Measurements from ENCODE around the gene NFIB. TPM values are rescaled to one million over a fixed set of nuclear protein-coding genes. Genes with fewer than 3 reads are reported as not detected.

Gene NFIB
- total and polyA plus RNA-seq, 8 donors = 8.9 to 65.0 (median 45.7) TPM

- FAIRE-seq (no peak), ATAC-seq (no peak), DNase-seq (no peak)
- Histone ChIP-seq H3K27me3 (no peaks in the 10 kb centered on the region), H3K27ac (no peak overlapping the region), H3K4me1 (no peaks in the 10 kb centered on the region), H3K4me3 (no peak overlapping the region), H3K9me3 (no peaks in the 10 kb centered on the region), H3K36me3 (no peaks in the 10 kb centered on the region)
- TF ChIP-seq CTCF (IDR thresholded peaks at IDR 0.05) = no peak
- intact Hi-C loops (cut with DNase I) = no loop called here
- 88 to 94% methylated on average over 2 of the region's 2 CpGs for WGBS, 2 donors
Observed at GRCh38 chr9:14054096-14054495, 259.8 kb downstream of the NFIB start.

- Histone ChIP-seq H3K36me3 (no peaks in the 10 kb centered on the region), H3K27ac (no peak overlapping the region), H3K27me3 (no peaks in the 10 kb centered on the region), H3K9me3 (no peaks in the 10 kb centered on the region), H3K4me3 (no peak overlapping the region), H3K4me1 (no peaks in the 10 kb centered on the region)
- ATAC-seq (no peak), FAIRE-seq (no peak), DNase-seq (no peak)
- no peak for TF ChIP-seq CTCF (IDR thresholded peaks at IDR 0.05)
- intact Hi-C loops (cut with DNase I) = no loop called here
- 59 to 64% methylated on average over 2 of the region's 2 CpGs for WGBS, 2 donors
Observed at GRCh38 chr9:14052359-14052758, 261.6 kb downstream of the NFIB start.

GRCh38 chr9:14051419-14051818 is 262.5 kb downstream of the NFIB start:
- no peak for TF ChIP-seq CTCF (IDR thresholded peaks at IDR 0.05)
- ATAC-seq (no peak), DNase-seq (no peak), FAIRE-seq (no peak)
- H3K27ac ChIP-seq = no peak overlapping the region
- H3K36me3 ChIP-seq = no peaks in the 10 kb centered on the region
- no peaks in the 10 kb centered on the region for H3K9me3 ChIP-seq
- H3K4me3 ChIP-seq = no peak overlapping the region
- no peaks in the 10 kb centered on the region for H3K4me1 ChIP-seq
- intact Hi-C loops (cut with DNase I) = no loop called here
- H3K27me3 ChIP-seq = no peaks in the 10 kb centered on the region

GRCh38 chr9:14043483-14043882 is 270.5 kb downstream of the NFIB start:
- Histone ChIP-seq H3K4me1 (no peaks in the 10 kb centered on the region), H3K4me3 (no peak overlapping the region), H3K27me3 (no peaks in the 10 kb centered on the region), H3K27ac (no peak overlapping the region), H3K36me3 (no peaks in the 10 kb centered on the region), H3K9me3 (no peaks in the 10 kb centered on the region)
- intact Hi-C loops (cut with DNase I) = no loop called here
- WGBS, 2 donors = 81 to 86% methylated on average over 1 of the region's 1 CpG
- DNase-seq = no peak
- no peak for ATAC-seq
- no peak for FAIRE-seq
- no peak for TF ChIP-seq CTCF (IDR thresholded peaks at IDR 0.05)

GRCh38 chr9:14037331-14037730 is 276.6 kb downstream of the NFIB start:
- ATAC-seq = no peak

More at GRCh38 chr9:14037331-14037730, 276.6 kb downstream of the NFIB start:
- FAIRE-seq (no peak), DNase-seq (no peak)
- no peaks in the 10 kb centered on the region for H3K4me1 ChIP-seq
- no peaks in the 10 kb centered on the region for H3K27me3 ChIP-seq
- H3K9me3 ChIP-seq = no peaks in the 10 kb centered on the region
- 77 to 86% methylated on average over 4 of the region's 4 CpGs for WGBS, 2 donors
- H3K27ac ChIP-seq = no peak overlapping the region
- no peak for TF ChIP-seq CTCF (IDR thresholded peaks at IDR 0.05)
- no peak overlapping the region for H3K4me3 ChIP-seq
- H3K36me3 ChIP-seq = no peaks in the 10 kb centered on the region
- intact Hi-C loops (cut with DNase I) = no loop called here

Data from pancreas (tissue), 10 donors.